WI38 (cell line): ENCODE data around the gene LRP10.

Source experiments
- H3K4me3 ChIP-seq: 2 replicates; pipeline ENCODE4 v1.5.1; 2011; ENCODE audit warnings: low read depth, mild to moderate bottlenecking, control low read depth, low read length
- TF ChIP-seq, protein P1 (sequence below): IDR thresholded peaks from 2 replicates; pipeline ENCODE4 v1.5.1; 2012; ENCODE audit warnings: low read depth, mild to moderate bottlenecking, control low read depth, low read length

LRP10 gene

DNA sequence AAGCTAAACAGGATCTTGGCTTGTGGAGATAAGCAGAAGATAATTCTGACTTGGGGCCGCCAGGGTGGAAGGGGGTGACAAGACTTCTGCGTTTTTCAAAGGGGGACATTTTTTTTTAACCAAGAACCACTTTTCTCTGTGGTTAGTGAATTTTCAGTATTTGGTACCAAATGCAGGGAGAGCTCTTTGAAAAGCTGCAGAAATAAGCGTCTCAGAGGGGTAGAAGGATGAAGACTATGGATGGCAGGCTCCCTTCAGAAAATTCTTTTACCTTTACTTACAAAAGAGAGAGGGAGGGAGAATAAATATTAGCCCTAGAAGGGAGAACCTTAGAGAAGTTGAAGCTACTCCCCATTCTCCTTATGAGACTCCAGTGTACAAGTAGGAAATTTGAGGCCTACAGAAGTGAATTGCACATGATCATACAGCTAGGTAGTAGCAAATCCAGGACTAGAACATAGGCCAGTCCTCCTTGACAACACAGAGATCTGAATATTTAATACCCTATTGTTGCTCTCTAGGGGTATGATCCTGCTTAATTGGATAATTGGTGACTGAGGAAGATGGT is 41.0 kb upstream of the LRP10 start:
- TF ChIP-seq, protein P1, sequence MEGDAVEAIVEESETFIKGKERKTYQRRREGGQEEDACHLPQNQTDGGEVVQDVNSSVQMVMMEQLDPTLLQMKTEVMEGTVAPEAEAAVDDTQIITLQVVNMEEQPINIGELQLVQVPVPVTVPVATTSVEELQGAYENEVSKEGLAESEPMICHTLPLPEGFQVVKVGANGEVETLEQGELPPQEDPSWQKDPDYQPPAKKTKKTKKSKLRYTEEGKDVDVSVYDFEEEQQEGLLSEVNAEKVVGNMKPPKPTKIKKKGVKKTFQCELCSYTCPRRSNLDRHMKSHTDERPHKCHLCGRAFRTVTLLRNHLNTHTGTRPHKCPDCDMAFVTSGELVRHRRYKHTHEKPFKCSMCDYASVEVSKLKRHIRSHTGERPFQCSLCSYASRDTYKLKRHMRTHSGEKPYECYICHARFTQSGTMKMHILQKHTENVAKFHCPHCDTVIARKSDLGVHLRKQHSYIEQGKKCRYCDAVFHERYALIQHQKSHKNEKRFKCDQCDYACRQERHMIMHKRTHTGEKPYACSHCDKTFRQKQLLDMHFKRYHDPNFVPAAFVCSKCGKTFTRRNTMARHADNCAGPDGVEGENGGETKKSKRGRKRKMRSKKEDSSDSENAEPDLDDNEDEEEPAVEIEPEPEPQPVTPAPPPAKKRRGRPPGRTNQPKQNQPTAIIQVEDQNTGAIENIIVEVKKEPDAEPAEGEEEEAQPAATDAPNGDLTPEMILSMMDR = no peak
- H3K4me3 ChIP-seq = peak overlapping the region; percentile 98

DNA sequence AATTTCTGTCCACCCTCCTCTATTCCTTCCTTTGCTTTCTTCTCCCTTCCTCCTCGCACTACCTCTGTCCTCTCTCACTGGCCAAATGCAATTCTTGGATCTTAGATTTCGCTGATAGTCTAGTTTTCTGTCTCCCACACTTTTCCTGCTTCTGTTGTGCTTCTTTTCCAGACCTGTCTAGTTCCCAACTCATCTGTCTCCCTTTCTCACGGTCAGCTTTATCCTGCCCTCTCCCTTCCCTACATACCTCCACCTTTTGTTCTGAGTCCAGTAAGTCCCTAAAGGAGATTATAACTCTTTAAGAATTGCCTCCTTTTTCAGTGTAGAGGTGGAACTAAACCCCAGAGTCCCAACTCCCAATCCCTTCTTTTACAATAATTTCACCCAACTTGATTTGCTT is 36.0 kb upstream of the LRP10 start:
- TF ChIP-seq, protein P1 = no peak
- no peak overlapping the region for H3K4me3 ChIP-seq

DNA sequence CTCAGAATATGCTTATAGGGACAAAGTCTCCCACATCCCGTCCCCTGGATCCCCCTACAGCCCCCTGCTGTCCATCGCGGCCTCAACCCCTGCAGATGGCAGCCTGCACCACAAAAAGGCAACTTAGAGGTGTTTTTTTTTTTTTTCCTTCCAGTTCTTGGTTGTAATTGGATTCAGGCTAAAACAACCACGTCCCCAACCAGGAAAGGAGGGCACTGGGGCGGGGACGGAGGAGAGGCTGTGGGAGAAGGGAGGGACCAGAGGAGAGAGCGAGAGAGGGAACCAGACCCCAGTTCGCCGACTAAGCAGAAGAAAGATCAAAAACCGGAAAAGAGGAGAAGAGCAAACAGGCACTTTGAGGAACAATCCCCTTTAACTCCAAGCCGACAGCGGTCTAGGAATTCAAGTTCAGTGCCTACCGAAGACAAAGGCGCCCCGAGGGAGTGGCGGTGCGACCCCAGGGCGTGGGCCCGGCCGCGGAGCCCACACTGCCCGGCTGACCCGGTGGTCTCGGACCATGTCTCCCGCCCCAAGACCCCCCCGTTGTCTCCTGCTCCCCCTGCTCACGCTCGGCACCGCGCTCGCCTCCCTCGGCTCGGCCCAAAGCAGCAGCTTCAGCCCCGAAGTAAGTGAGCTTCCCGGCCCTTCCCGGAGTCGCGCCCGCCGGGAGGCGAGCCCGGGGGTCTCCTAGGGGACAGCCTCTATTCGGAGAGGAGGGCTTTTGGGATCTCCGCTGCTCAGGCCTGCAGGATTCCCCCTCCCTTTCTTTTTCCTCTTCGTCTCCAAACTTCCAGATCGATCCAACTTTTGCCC is 35.0 kb upstream of the LRP10 start, which contains the start of gene MMP14:
Gene MMP14, plus strand, starts transcription at position 285 of the 813 bp plus-strand sequence. Its CDS starts 233 bp downstream, at position 518.
- peak within 1 kb of the TSS; percentile 97 for H3K4me3 ChIP-seq
- TF ChIP-seq, protein P1 = peak; percentile 65

DNA sequence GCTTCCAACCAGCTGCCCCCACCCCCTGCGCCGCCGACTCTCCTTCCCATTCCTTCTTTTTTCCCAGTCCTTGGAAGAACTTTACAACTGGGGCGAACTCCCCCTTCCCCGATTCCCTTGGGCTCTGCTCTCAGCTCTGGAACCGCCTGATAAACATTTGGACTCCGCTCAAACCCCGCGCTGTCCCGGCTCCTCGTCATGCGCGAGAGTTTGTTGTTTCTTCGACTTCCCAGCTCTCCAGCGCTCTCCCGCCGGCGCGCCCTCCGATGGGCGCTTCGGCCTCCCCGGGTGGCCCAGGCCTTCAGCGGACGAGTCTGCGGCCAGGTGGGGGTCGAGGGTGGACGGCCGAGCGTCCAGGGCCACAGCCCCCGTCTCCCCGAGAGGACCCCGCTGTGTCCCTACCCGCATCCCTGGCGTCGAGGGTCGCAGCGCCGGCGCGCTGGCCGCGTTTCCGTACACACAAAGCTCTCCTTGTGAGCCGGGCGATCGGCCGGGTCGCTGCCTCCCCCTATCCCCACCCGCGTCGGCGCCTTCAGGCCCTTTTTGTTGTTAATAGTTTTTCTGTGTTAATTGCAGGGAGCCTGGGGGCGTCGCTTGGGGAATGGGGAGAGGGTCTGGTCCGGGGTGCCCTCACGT is 34.3 kb upstream of the LRP10 start:
- TF ChIP-seq, protein P1 = no peak
- H3K4me3 ChIP-seq = peak overlapping the region; percentile 97

DNA sequence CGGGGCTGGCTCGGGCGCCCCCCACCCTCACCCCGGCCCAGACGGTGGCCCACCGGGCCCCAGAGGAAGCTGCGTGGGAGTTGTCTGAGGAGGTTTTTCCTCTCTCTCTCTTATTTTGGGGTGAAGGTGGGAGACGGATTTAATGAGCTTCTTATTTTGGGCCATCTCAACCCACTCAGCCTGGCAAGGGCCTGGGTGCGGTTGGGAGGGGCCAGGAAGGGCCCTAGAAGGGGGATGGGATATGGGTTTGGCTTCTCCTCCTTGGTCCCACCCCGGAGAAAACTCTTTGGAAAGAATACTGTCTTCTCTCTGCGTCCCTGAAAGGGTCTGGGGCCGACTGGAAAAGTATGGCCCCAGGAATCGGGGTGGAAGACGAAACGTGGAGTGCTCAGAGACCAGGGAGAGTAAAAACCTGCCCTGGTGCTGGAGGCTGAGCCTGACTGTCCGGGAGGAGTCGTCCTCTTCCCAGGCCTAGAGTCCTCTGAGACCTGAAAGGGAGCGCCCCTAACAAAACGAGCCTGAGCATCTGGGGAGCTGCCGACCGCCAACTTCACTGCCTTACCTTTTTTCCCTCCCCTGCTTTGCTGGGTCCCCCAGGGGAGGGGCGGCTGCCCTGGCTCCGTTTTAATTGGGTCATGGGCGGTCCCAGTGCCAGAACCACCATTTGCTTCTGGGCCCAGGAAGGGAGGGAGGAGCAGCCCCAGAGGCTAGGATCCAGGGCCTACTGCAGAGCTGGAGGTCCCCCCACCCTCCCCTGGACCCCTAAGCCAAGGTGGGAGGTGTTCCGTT is 33.6 kb upstream of the LRP10 start:
- TF ChIP-seq, protein P1 = no peak
- H3K4me3 ChIP-seq = peak overlapping the region; percentile 97

DNA sequence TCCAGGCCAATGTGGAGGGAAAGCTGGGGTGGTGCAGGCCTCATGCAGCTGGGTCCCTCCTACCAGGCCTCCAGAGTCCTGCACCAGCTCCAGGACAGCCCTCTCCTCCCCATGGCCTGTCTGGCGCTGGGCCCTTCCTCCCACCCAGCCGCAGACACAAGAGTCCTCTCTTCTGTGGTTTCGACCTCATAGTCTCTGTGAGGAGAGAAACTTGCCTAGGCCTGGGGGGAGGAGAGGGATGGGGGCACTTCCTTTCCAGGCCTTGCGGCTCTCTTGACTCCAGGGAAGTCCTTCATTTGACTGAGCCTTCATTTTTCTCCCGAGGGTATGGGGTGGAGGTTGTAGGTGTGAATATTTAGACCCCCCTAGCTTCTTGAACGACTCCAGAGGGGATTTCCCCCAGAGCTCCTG is 32.9 kb upstream of the LRP10 start:
- H3K4me3 ChIP-seq = peak overlapping the region; percentile 97
- TF ChIP-seq, protein P1 = no peak
